Glomerular endothelial cell (primary cell): ENCODE measurements around the gene ADAMTS13. TPM values are rescaled to one million over a fixed set of nuclear protein-coding genes. Genes with fewer than 3 reads are reported as not detected.

Experiments
- DNase-seq: peaks from one replicate; pipeline ENCODE4 v3.0.0-alpha.2; 2011; ENCODE audit warnings: low read depth, low spot score; ENCODE audit errors: extremely low read depth
- total RNA-seq: library from RNA; depleted of rRNA; stranded (reverse); fragments of >200 nt; gene quantifications from 2 replicates; pipeline ENCODE4 v1.2.3, GENCODE V29; 2015

Gene ADAMTS13
- total RNA-seq, 1 donor from 2014 or later: 3.3 TPM

- DNase-seq: no peak
Observed at GRCh38 chr9:133452562-133452961, 30.4 kb downstream of the ADAMTS13 start.

- DNase-seq: no peak
Observed at GRCh38 chr9:133453651-133454050, 31.5 kb downstream of the ADAMTS13 start.

GRCh38 chr9:133454325-133454724, 32.2 kb downstream of the ADAMTS13 start:
- DNase-seq: no peak

GRCh38 chr9:133454943-133455673, 32.9 kb downstream of the ADAMTS13 start:
- no peak for DNase-seq

GRCh38 chr9:133455936-133456335, 33.8 kb downstream of the ADAMTS13 start:
- no peak for DNase-seq

GRCh38 chr9:133456409-133456808, 34.2 kb downstream of the ADAMTS13 start:
- no peak for DNase-seq

GRCh38 chr9:133457233-133457632, 35.1 kb downstream of the ADAMTS13 start:
- no peak for DNase-seq

GRCh38 chr9:133457748-133458147, 35.6 kb downstream of the ADAMTS13 start:
- no peak for DNase-seq

- no peak for DNase-seq
Observed at GRCh38 chr9:133458643-133459312, 36.6 kb downstream of the ADAMTS13 start.

- DNase-seq: no peak
Observed at GRCh38 chr9:133459476-133460404, 37.6 kb downstream of the ADAMTS13 start, which contains the start of gene CACFD1. CACFD1 (plus strand) TSS chr9:133459978; CDS start chr9:133460067, 89 bp downstream.

- DNase-seq: no peak
Observed at GRCh38 chr9:133460405-133461175, 38.4 kb downstream of the ADAMTS13 start.

GRCh38 chr9:133461975-133462374, 39.8 kb downstream of the ADAMTS13 start:
- no peak for DNase-seq

GRCh38 chr9:133463234-133463863, 41.2 kb downstream of the ADAMTS13 start:
- DNase-seq: no peak

- no peak for DNase-seq
Observed at GRCh38 chr9:133463864-133464615, 41.9 kb downstream of the ADAMTS13 start.

- DNase-seq: no peak
Observed at GRCh38 chr9:133464638-133465037, 42.5 kb downstream of the ADAMTS13 start.

GRCh38 chr9:133465984-133466383, 43.8 kb downstream of the ADAMTS13 start:
- DNase-seq: no peak

- no peak for DNase-seq
Observed at GRCh38 chr9:133467101-133467500, 44.9 kb downstream of the ADAMTS13 start.

GRCh38 chr9:133468374-133468773, 46.2 kb downstream of the ADAMTS13 start:
- no peak for DNase-seq

- DNase-seq: no peak
Observed at GRCh38 chr9:133468777-133469421, 46.7 kb downstream of the ADAMTS13 start.
